Fibroblast of skin of left quadriceps (primary cell): Measurements from ENCODE around the gene DMD.
A peak's percentile ranks its signal among the peaks of the same experiment; 100 is the strongest.
"Not testable (repeated sequence)": the region's sequence is repeated elsewhere in the genome, so short reads cannot be mapped to it uniquely, and the experiment has no call there.

ENCODE experiments used
- DNase-seq, 2 experiments: peaks; one replicate each; pipeline ENCODE4 v3.0.0-alpha.2; 2013; ENCODE audit warnings: low read depth in 2 of 2

Gene DMD

DNA sequence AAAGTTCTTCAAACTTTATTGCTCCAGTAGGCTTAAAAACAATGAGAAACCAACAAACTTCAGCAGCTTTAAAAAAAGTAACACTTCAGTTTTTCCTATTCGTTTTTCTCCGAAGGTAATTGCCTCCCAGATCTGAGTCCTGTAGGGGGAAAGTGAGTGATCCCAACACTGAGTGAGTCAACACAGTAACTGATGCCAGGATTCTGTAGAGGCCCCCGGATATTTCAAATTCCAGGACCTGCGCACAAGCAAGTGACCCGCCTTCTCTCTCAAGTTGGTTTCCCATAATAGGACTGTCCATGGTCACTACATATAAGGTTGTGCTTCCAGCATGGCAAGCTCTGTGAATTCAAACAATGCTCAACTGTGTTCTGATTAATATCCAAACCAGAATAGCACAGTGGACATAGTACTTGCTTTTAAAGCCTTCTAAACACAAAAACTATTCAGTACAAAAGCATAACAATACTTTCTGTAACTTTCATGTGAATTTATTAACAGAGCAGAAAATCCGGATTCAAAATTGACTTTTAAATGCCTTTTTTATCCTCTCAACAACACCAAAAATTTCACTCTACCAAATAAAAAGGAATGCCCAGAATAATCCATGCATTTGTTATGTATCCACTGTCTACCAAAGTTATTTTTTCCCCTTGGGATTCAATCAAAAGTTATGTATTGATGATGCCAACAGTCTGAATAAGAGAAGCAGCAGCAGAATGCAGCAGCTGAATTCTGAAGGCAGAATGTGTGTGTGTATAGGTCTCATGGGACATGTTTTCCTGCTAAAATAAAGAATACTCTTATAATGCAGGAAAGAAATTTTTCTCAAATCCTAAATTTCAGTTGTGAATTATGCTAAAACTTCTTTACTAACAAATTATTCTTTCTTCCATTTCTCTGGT lies at the start of gene DMD:
DMD (minus strand) TSS at position 194 of the 905 bp plus-strand sequence. CDS start 237 bp downstream, outside the sequence.
- peak; percentile 46 to 47 for DNase-seq

DNA sequence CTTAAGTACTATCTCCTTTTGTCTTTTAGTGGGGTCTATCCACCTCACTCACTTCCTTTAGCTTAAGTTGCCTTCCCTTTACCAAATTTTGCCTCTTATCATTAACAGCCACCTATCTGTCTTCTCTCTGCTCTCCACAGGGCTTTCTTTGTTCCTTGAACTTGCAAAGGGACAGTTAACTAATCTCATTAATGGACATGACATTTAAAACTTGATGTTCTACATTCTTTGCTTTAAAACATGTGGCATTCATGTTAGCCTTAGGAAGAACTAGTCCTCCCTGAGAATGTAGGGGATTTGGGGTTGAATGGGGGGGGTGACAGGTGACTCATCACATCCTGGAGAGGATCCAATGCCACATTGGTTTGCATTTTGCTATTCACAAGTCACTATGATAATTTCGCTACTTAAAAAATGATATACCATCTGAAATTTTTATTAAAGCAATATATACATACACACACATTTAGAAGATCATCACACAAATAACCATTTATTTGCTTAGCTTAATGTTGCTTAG lies 41.0 kb upstream of the DMD start:
- no peak for DNase-seq

DNA sequence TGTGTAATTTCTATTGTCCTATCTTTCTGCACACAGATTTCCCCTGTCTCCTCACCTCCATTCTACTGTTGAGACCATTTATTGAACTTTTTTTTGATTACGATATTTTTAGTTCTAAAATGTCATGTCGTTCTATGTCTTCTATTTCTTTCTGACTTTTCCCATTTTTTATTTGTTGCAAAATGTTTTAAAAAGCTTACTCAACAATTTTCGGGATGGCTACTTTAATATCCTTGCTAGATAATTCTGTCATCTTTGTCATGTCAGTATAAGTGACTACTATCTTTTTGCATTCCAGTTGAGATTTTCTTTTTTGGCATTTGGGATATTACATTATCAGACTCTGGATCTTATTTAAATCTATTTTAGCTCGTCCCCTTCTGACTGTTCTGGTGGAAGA lies 7.5 kb upstream of the DMD start:
- DNase-seq: no peak

DNA sequence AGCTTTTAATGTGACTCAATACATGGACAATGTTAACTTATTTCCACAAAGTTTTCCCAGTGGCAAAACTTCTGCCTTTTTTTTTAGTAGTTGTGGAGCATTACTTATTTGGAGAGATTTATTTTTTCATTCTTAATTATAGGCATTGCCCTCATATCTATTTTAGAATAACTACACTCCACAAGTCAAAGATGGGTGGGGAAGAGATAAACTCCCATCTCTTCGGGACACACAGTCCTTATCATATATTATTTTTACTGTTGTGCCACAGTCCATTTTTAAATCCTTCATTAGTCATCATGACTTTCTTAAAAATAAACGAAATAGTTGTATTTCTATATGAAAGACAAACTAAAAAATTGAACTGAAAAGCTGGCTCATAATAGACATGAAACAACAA lies 1.2 kb downstream of the DMD start:
- no peak for DNase-seq

DNA sequence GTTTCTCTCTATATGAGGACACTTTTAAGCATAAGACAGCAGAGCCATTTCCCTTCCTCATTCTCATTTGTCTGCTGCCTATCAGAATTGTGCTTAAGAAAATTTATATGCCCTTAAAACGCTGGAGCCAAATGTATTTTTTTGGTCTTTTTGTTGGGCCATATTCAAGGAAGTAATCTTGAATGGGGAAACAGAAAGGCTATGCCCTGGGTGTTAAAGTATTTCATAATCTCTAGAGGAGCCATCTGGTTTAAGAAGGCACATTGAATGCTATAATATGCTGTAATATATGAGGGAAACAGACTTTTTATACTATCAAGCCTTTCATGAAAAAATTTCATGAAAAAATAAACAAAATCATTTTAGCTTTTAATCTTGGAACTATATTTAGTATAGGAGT lies 4.3 kb downstream of the DMD start:
- no peak for DNase-seq

DNA sequence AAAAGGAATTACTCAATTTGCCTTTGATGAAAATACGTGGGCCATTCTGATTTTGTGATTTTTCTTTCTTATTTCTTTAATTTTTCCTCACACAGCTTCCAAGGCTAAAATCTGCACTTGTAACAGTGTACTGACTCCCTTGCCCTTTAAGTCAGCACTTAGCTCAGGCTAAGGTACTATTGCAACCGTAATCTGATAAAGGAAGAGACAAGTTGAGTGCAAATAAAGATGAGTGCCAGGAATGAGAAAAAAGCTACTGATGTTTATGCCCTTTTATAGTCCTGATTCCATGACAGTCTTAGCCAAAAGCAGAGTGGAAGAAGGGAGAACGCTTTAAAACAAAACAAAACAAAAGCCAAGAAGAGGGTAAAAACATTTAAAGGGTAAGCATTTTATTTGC lies 6.0 kb downstream of the DMD start:
- DNase-seq: no peak

DNA sequence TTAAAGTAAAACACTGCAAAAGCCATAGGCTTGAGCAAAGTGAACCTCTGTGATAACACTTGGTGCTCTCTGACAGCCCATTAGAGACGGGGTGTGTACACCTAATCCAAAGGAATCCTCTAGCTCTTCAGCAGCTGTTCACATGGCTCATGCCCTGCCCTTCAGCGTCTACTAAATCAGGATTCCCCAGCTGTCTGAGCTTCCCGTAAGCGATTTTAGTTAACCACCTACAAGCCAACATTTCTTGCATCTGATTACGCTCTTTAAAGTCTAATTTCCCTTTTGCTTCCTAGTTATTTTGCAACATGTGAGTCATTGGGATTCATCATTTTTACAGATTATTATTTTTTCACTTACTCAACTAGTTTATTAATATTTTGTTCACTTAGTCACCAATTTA lies 6.5 kb downstream of the DMD start:
- no peak for DNase-seq

DNA sequence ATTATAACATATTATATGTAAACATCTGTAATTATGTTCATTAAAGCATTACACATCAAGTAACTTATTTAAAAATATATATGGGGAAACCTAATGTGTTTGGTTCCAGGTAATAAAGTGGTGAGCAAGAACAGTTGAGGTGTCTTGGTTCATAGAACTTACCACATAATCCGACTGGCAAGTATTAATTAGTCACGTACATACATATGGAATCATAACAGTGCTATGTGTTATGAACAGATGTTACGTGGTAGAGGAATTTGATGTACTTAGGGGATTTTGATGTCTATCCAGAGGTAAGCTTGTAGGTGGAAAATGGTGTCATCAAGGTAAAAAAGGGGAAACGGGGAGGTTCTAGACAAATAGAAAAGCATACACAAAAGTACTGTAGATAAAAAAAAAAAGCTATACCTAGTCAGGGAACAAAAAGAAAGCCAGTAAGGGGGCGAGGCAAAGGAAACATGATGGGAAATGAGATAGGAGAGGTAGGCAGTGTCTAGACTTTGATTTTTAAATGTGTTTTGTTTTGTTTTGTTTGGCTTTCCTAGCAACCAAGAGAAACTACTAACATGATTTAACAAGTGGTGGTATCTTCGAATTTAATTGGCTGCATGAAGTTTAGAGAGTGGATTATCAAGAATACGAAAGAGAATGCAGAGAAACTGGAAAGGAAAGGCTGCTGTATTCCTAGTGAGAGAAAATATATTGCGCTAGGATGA lies 12.6 kb downstream of the DMD start:
- no peak for DNase-seq

DNA sequence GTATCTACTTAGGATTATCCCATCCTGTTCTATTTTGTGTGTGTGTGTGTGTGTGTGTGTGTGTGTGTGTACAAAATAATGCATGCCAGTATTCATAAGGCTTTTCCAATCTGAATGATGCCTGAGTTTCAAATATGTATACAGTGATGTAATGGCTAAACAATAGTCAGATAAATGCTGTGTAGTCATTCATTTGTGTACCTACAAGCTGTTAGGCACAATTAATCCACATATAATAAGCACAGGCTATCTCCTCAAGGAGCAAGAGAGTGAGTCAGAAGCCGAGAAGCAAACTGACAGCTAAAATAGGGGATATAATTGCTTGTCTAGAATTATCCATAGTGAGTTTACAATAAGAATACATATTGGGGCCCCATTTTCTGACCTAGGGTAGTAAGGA lies 15.7 kb downstream of the DMD start:
- no peak for DNase-seq

DNA sequence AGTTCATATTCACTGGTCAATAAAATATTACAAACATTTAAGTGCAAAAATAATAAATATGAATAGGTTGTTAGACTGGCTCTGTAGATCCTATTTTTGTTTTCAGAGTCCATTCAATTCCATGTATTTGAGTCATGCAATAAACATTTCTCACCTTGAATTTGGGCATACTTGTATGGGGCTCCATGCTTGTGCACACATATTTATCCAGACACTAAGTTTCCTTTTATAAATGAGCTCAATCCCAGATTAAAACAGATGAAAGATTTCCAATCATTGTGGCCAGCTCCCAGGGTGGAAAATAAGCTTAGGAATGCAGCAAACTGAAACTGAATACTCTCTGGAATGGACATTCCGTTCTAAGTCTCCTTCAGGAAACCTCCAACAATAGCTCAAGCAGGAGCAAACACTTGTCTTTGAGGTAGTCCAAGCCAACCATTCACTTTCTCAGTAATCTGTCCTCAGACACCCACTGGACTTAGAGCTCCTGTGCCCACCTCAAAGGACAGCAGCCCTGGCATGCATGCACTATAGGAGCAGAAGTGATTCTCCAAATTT lies 16.4 kb downstream of the DMD start:
- no peak for DNase-seq

DNA sequence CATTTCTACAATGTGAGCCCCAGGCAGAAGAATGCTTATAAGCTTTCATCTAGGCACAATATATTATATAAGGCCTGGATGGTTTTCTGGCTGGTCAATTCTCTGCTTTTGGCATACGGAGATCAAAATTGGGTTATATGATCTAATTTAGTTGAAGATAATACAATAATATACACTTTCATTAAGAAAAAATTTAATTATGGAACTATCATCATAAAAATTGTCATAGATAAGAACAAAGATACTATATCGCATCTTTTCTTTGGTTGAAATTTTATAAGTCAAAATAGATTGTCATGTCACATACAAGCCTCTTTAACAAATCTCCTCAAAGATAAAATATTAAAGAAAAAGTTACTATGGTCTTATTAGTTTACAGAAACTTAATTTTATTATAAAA lies 17.1 kb downstream of the DMD start:
- DNase-seq: no peak

DNA sequence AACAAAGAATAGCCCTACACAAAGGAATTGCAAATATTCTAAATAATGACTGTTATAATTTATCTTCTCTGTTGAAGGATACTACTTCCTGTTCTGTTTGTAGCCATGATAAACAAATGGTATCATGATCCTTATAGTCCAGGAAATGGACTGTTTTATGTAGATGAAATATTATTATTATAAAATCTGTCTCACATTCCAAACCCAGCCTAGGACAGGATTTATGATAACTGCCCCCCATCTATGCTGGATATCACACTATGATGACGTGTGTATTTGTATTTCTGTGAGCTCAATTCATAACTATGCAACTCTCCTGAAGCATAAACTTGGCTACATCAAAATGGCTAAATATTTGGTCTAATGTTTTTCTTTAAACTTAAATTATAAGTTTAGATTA lies 21.3 kb downstream of the DMD start:
- no peak for DNase-seq

DNA sequence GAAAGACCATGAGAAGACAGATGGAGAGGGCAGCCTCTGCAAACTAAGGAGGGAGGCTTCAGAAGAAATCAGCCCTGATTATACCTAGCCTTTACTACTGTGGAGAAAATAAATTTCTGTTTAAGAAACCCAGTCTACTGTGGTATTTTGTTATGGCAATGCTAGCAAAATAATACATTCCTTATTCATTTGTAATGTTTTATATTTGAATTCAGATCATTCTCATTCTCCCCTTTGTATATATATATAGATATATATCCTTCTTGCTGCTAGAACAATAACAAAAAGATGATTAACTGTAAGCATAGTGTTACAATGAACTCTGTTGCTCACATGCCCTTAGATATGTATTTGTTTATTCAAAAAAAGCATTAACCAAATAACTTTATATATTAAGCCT lies 22.5 kb downstream of the DMD start:
- DNase-seq: no peak

DNA sequence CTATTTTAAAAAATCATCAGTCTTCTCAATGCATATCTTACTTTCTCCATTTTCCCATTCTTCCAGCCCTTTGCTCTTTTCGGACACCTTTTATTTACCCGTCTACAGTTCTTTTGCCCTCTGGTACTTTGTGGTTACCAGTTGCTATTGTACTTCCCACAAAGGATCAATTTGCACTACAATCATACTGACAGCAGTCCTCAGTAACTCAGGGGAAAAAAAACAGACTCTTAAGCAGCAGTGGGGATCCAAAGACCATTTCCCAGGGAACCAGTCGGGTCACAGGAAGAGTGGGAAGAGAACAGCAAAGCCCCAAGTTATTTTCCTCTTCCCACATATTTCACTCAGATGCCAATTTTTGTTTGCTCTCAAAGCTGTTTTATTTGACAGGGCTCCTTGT lies 23.1 kb downstream of the DMD start:
- DNase-seq: no peak

DNA sequence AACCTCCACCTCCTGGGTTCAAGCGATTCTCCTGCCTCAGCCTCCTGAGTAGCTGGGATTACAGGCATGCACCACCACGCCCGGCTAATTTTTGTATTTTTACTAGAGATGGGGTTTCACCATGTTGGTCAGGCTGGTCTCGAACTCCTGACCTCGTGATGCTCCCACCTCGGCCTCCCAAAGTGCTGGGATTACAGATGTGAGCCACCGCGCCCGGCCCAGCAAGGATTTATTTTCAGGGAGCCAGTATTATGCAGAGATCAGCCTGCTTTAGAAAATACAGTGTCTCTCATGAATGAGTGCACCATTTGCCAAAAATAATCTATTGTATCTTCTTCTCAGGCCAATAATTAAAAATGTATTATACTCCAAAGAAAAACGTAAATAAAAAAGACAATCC lies 26.5 kb downstream of the DMD start:
- DNase-seq: not testable (repeated sequence)

DNA sequence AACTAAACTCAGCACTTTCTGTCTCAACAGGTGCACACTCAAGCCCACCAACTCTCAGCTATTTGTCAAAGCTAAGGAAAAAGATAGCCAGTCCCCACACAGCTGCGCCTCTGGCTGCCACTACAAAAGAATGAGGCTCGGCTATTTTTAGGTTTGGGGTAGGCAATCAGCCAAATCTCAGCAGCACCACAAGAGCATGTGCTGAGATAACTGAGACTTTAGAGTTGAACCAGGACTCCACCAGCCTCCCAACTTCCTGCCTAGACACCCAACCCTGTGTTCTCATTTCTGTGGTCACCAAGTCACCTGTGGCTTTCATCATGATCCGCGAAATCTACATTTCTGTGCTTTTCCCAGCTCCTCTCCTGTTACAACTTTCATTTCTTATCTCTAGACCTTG lies 28.0 kb downstream of the DMD start:
- DNase-seq: no peak

DNA sequence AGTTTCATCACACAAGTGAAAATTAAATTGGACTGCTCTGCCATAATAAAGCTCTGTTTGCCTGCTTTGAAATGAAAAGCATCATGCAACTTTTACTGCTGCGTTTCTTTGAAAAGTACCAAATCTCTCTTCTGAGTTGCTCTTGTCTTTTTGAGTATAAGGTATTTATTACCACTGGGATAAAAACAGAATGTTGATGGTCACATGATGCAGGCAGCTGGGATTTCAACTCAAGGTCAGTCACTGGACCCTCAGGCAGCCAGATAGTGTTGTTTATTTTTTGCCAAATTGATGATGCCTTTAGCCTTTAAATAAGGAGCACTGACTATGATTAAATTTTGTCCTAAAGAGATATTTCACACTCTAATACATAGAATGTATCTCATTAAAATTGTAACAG lies 32.7 kb downstream of the DMD start:
- no peak for DNase-seq

DNA sequence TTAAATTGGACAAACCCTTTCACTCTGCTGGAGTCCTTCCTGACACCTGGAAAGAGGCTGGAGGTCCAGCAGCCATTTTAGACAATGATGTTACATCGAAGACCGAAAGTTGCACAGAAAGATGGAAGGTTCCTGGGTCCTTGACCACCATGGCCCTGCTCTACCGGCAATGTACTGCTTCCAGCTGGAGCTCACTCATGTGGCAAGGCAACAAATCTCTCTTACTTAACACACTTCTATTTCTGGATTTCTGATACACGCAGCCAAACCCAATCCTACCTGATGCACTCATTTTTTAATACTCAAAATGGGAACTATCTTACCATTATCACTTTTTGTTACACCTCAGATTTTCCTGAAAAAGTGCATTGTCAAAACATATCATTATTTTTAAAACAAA lies 33.1 kb downstream of the DMD start:
- no peak for DNase-seq

DNA sequence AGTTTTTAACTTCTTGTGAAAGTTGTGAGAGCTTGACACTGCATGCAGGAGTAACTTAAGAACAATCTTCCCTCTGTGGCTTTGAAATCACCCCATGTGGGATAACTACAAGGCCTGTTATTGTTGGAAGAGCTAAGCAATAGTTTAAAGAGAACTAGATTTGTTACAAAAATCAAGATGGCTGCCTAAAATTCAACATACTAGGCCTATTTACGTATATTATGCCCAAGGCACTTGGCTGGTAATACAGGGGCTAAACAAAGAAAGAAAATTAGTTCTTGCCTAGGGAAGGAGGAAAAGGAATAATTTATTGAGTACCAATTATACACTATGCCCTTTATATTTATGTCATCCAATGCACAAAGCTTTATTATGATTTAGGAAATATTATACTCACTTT lies 36.1 kb downstream of the DMD start:
- DNase-seq: no peak

DNA sequence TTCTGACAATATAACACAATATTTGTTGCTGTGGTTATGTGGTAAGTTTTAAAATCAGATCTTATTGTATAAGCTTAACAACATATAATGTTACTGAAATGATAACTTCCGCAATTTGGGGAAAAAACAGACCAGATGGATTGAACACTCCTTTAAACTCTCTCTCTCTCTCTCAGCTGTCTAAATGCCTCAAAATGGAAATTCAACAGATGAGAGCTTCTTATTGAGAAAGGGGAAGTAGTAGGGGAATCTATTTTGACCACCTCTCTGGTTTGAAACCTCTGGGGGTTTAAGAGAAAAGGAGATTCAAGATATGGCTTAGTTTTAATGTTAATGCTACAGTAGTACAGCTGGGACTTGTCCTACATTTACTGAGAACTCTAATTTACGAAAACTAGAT lies 40.3 kb downstream of the DMD start:
- no peak for DNase-seq

DNA sequence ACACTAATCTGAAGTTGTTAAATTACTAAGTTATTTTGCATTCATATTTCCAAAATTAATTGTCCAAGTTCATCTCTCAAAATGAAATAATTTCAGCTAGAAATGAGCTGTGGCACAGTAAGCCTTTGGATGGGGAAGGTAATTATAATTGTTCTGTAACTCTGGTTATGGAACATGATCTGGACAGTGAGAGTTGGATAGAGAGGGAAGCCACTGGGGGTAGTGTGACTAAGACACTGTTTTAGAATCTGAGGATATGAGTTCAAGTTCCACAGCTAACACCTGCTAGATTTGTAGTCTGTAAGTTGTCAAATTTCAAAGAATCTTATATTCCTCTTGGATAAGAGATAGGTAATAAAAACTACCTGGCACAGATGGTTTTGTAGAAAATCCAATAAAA lies 49.5 kb downstream of the DMD start:
- no peak for DNase-seq

DNA sequence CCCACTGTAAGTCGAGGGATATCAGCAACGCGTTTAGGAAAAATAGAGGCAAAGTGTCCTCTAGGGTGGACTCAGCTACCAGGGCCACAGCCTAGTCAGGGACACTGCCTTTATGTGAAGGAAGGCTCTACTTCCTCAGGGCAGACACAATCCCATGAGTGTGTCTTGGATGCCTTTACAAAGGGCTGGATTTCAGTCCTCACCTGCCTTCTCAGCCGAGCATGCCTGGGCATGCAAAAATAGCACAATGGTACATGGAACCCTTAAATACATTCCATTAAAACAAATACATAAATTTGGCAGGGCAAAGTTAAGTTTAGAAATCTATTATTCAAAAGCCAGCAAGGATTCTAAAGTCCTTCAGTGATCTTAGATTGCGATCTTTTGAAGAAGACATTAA lies 51.1 kb downstream of the DMD start:
- no peak for DNase-seq
